Urothelium cell line (cell line): ENCODE data around the gene DEDD.

ENCODE experiments used
- DNase-seq: peaks from one replicate; pipeline ENCODE4 v3.0.0; 2011; ENCODE audit warnings: low spot score, mixed read lengths
- FAIRE-seq: peaks from 2 replicates; lab custom pipeline; 2011; peaks lifted over from hg19 to GRCh38; lab: Jason Lieb, UNC

Gene DEDD

GRCh38 chr1:161164901-161165610 lies 32.6 kb upstream of the DEDD start:
- no peak for FAIRE-seq
- no peak for DNase-seq

GRCh38 chr1:161163793-161164192 lies 31.3 kb upstream of the DEDD start:
- FAIRE-seq (no peak), DNase-seq (no peak)

- DNase-seq (no peak), FAIRE-seq (no peak)
These were observed 30.3 kb upstream of the DEDD start for GRCh38 chr1:161162806-161163205.

GRCh38 chr1:161162052-161162451 lies 29.6 kb upstream of the DEDD start:
- FAIRE-seq, result no peak
- DNase-seq, result no peak

GRCh38 chr1:161161652-161162051 lies 29.2 kb upstream of the DEDD start:
- FAIRE-seq (no peak), DNase-seq (no peak)

- no peak for FAIRE-seq
- no peak for DNase-seq
These were observed 28.2 kb upstream of the DEDD start for GRCh38 chr1:161160671-161161145.

GRCh38 chr1:161159913-161160243 lies 27.4 kb upstream of the DEDD start:
- DNase-seq, result no peak
- no peak for FAIRE-seq

- peak; percentile 96 for DNase-seq
- FAIRE-seq, result no peak
These were observed 26.8 kb upstream of the DEDD start, which contains the start of gene USP21 for GRCh38 chr1:161159087-161159912. TSS of gene USP21 (plus strand) at chr1:161159500. CDS start at chr1:161160641, 1,141 bp downstream.

GRCh38 chr1:161158316-161159010 lies 26.0 kb upstream of the DEDD start:
- DNase-seq, result no peak
- no peak for FAIRE-seq

GRCh38 chr1:161157867-161158266 lies 25.4 kb upstream of the DEDD start:
- no peak for DNase-seq
- no peak for FAIRE-seq

GRCh38 chr1:161153682-161154337 lies 21.3 kb upstream of the DEDD start, which contains the start of gene UFC1:
TSS of gene UFC1 (plus strand) at chr1:161153978. CDS start at chr1:161153998, 20 bp downstream.
- no peak for FAIRE-seq
- peak; percentile 82 for DNase-seq

GRCh38 chr1:161153176-161153575 lies 20.7 kb upstream of the DEDD start:
- FAIRE-seq, result no peak

GRCh38 chr1:161145832-161146231 lies 13.4 kb upstream of the DEDD start:
- DNase-seq, result no peak
- no peak for FAIRE-seq

More at GRCh38 chr1:161153176-161153575, 20.7 kb upstream of the DEDD start:
- no peak for DNase-seq

- DNase-seq (no peak), FAIRE-seq (no peak)
These were observed 8.4 kb upstream of the DEDD start for GRCh38 chr1:161140755-161141400.

GRCh38 chr1:161139766-161140165 lies 7.3 kb upstream of the DEDD start:
- DNase-seq, result peak; percentile 36

GRCh38 chr1:161138431-161138830 lies 6.0 kb upstream of the DEDD start:
- DNase-seq (no peak), FAIRE-seq (no peak)

More at GRCh38 chr1:161139766-161140165, 7.3 kb upstream of the DEDD start:
- FAIRE-seq, result no peak

- DNase-seq, result no peak
- FAIRE-seq, result no peak
These were observed 5.4 kb upstream of the DEDD start for GRCh38 chr1:161137881-161138280.

GRCh38 chr1:161133220-161133740 lies 813 bp upstream of the DEDD start:
- no peak for FAIRE-seq

GRCh38 chr1:161131523-161132409 lies 701 bp downstream of the DEDD start:
- FAIRE-seq (no peak), DNase-seq (no peak)

More at GRCh38 chr1:161133220-161133740, 813 bp upstream of the DEDD start:
- no peak for DNase-seq
